OCI-LY3 (cell line): ENCODE measurements around the gene PLCH2.

Experiments
- EZH2phosphoT487 ChIP-seq: fragments of 200-600 bp; shearing (Covaris generic); IDR thresholded peaks from 2 replicates; pipeline ENCODE4 v1.6.1; 2018; ENCODE audit warnings: antibody characterized with exemption, mixed run types, low read depth
- TF ChIP-seq, protein P1 (sequence below): fragments of 200-600, 300-600 bp; sonication (generic); IDR thresholded peaks from 2 replicates; pipeline ENCODE4 v1.5.1; 2014; ENCODE audit warnings: antibody characterized with exemption, low read length, low read depth

DNA sequence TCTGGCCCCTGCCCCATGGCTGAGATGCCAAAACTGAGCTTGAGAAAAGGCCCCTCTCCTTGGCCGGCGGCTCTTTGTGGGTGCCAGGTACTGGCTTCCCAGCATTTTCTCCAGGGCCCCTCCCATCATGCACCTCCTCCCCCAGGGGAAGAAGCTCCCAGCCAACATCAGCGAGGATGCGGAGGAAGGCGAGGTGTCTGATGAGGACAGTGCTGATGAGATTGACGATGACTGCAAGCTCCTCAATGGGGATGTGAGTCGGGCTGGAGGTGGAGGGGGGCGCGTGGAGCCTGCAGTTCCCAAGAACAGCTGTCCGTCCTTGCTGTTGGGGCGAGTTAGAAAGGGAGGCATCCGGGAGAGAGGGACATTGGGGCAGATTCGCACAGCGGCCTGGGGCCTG, 13.5 kb downstream of the PLCH2 start:
- TF ChIP-seq, protein P1, sequence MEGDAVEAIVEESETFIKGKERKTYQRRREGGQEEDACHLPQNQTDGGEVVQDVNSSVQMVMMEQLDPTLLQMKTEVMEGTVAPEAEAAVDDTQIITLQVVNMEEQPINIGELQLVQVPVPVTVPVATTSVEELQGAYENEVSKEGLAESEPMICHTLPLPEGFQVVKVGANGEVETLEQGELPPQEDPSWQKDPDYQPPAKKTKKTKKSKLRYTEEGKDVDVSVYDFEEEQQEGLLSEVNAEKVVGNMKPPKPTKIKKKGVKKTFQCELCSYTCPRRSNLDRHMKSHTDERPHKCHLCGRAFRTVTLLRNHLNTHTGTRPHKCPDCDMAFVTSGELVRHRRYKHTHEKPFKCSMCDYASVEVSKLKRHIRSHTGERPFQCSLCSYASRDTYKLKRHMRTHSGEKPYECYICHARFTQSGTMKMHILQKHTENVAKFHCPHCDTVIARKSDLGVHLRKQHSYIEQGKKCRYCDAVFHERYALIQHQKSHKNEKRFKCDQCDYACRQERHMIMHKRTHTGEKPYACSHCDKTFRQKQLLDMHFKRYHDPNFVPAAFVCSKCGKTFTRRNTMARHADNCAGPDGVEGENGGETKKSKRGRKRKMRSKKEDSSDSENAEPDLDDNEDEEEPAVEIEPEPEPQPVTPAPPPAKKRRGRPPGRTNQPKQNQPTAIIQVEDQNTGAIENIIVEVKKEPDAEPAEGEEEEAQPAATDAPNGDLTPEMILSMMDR = no peak
- no peak for TF ChIP-seq EZH2phosphoT487
